HepG2 (cell line): ENCODE measurements around the gene ACAT2. TPM values are rescaled to one million over a fixed set of nuclear protein-coding genes. Genes with fewer than 3 reads are reported as not detected.

Source experiments
- CCAR2 ChIP-seq: fragments of 200-400 bp; formaldehyde crosslinking; optimal IDR thresholded peaks from 2 replicates; pipeline ENCODE3; 2018; ENCODE audit warnings: low read depth, mild to moderate bottlenecking, low read length, moderate library complexity
- CCDC6 ChIP-seq: sonication (generic); formaldehyde crosslinking; IDR thresholded peaks from 2 replicates; pipeline ENCODE4 v1.8.1; 2022; ENCODE audit warnings: mild to moderate bottlenecking, missing genetic modification reagents, moderate library complexity
- CREM ChIP-seq, 2 experiments: sonication (generic) in 1 of 2; formaldehyde crosslinking in 1 of 2; IDR thresholded peaks; 2 replicates each; pipeline versions ENCODE4 v1.4.0 to v1.6.1; 2016 to 2020; ENCODE audit warnings: antibody characterized with exemption in 1 of 2, mild to moderate bottlenecking in 1 of 2, missing genetic modification reagents in 1 of 2
- DNMT1 ChIP-seq: sonication (generic); formaldehyde crosslinking; IDR thresholded peaks from 2 replicates; pipeline ENCODE4 v1.5.1; 2020; ENCODE audit warnings: mild to moderate bottlenecking, missing genetic modification reagents
- DPF2 ChIP-seq: sonication (generic); formaldehyde crosslinking; IDR thresholded peaks from 2 replicates; pipeline ENCODE4 v1.4.0; 2020; ENCODE audit warnings: mild to moderate bottlenecking, low read depth, missing genetic modification reagents, borderline replicate concordance
- HDAC2 ChIP-seq: sonication (generic); formaldehyde crosslinking; IDR thresholded peaks from 2 replicates; pipeline ENCODE4 v1.4.0; 2020; ENCODE audit warnings: missing genetic modification reagents
- HIC2 ChIP-seq: sonication (generic); formaldehyde crosslinking; IDR thresholded peaks from 2 replicates; pipeline ENCODE4 v1.9.0; 2022; ENCODE audit warnings: low read depth, missing genetic modification reagents
- IKZF1 ChIP-seq: fragments of 450-650 bp; IDR thresholded peaks from 2 replicates; pipeline ENCODE4 v1.7.1; 2016
- IRF2 ChIP-seq: IDR thresholded peaks from 2 replicates; pipeline ENCODE4 v1.6.1; 2018; ENCODE audit warnings: missing genetic modification reagents, missing compliant biosample characterization
- KAT8 ChIP-seq: IDR thresholded peaks from 2 replicates; pipeline ENCODE4 v1.6.1; 2016; ENCODE audit warnings: missing genetic modification reagents, missing compliant biosample characterization
- MLXIP ChIP-seq: sonication (generic); formaldehyde crosslinking; IDR thresholded peaks from 2 replicates; pipeline ENCODE4 v1.9.0; 2021; ENCODE audit warnings: missing genetic modification reagents, borderline replicate concordance
- NFE2L1 ChIP-seq: sonication (generic); formaldehyde crosslinking; IDR thresholded peaks from 2 replicates; pipeline ENCODE4 v1.4.0; 2020; ENCODE audit warnings: missing genetic modification reagents, mild to moderate bottlenecking, borderline replicate concordance
- PAF1 ChIP-seq: IDR thresholded peaks from 2 replicates; pipeline ENCODE4 v1.6.1; 2016; ENCODE audit warnings: missing genetic modification reagents, missing compliant biosample characterization
- PATZ1 ChIP-seq: sonication (generic); formaldehyde crosslinking; IDR thresholded peaks from 2 replicates; pipeline ENCODE4 v1.4.0; 2020; ENCODE audit warnings: missing genetic modification reagents
- PHF21A ChIP-seq: sonication (generic); formaldehyde crosslinking; IDR thresholded peaks from 2 replicates; pipeline ENCODE4 v1.5.0; 2020; ENCODE audit warnings: mild to moderate bottlenecking, missing genetic modification reagents
- PLSCR1 ChIP-seq: sonication (generic); formaldehyde crosslinking; IDR thresholded peaks from 2 replicates; pipeline ENCODE4 v1.5.0; 2020; ENCODE audit warnings: missing genetic modification reagents, mild to moderate bottlenecking, borderline replicate concordance
- SALL2 ChIP-seq: sonication (generic); formaldehyde crosslinking; IDR thresholded peaks from 2 replicates; pipeline ENCODE4 v1.8.1; 2023; ENCODE audit warnings: mild to moderate bottlenecking, missing genetic modification reagents, inconsistent platforms
- TOE1 ChIP-seq: sonication (generic); formaldehyde crosslinking; IDR thresholded peaks from 2 replicates; pipeline ENCODE4 v1.4.0; 2020; ENCODE audit warnings: mild to moderate bottlenecking, missing genetic modification reagents
- ZNF180 ChIP-seq: sonication (generic); formaldehyde crosslinking; IDR thresholded peaks from 2 replicates; pipeline ENCODE4 v1.4.0; 2020; ENCODE audit warnings: low read depth, missing genetic modification reagents, borderline replicate concordance
- ZNF24 ChIP-seq: fragments of 450-650 bp; IDR thresholded peaks from 2 replicates; pipeline ENCODE4 v1.6.1; 2017; ENCODE audit warnings: antibody characterized with exemption, mild to moderate bottlenecking
- ZSCAN5A ChIP-seq: sonication (generic); formaldehyde crosslinking; IDR thresholded peaks from 2 replicates; pipeline ENCODE4 v1.8.0; 2022; ENCODE audit warnings: mild to moderate bottlenecking, missing genetic modification reagents, borderline replicate concordance
- polyA plus RNA-seq, 8 experiments: library from polyadenylated mRNA; depleted of rRNA in 3 of 8; stranded (reverse) in 7 of 8; unstranded in 1 of 8; fragments of >200 nt; fragmentation: Illumina TruSeq in 4 of 8; extraction: Trizol in 4 of 8; gene quantifications; 2 replicates each; pipeline versions ENCODE4 v1.2.1 to v1.2.3, GENCODE V29; 2011 to 2016; ENCODE audit warnings: low read depth in 4 of 8, missing spikeins in 1 of 8, mixed read lengths in 1 of 8; ENCODE audit not compliant: insufficient read depth in 1 of 8
- total RNA-seq, 5 experiments: library from RNA; depleted of rRNA; stranded (reverse); fragments of >200 nt; fragmentation: Illumina TruSeq; extraction: Trizol; gene quantifications; 2 replicates each; pipeline ENCODE4 v1.2.3, GENCODE V29; 2016; ENCODE audit warnings: low read depth in 1 of 5

The ACAT2 gene
- total and polyA plus RNA-seq, 2 of the 13 experiments (the other 11 are each of a cell fraction or from before 2014, with no cell fraction given) = 121 to 534 TPM

GRCh38 chr6:159789377-159790148 lies 27.7 kb downstream of the ACAT2 start, which contains the start of gene TCP1 (continued):
- TF ChIP-seq HIC2 (CRISPR knock-in tag) (no peak), SALL2 (no peak), CREM (IDR thresholded peaks at IDR 0.05) (peak; percentile 85), CREM (CRISPR knock-in tag; IDR thresholded peaks at IDR 0.05) (no peak), PLSCR1 (no peak), CCDC6 (CRISPR knock-in tag) (peak; percentile 9; the same call in 1 of the 2 replicates), DPF2 (CRISPR knock-in tag) (no peak), MLXIP (CRISPR knock-in tag) (no peak), ZNF24 (no peak), PATZ1 (peak; percentile 83), KAT8 (CRISPR knock-in tag) (peak; percentile 91), ZNF180 (0 out of 2 replicates have a peak, but pooled peaks have one; percentile 57), IKZF1 (no peak), HDAC2 (CRISPR knock-in tag) (peak; percentile 73; the same call in 1 of the 2 replicates), PHF21A (CRISPR knock-in tag) (peak; percentile 85), TOE1 (no peak; the same call in 1 of the 2 replicates), IRF2 (CRISPR knock-in tag) (peak; percentile 87), CCAR2 (no peak), NFE2L1 (CRISPR knock-in tag) (no peak), DNMT1 (CRISPR knock-in tag) (no peak), ZSCAN5A (peak; percentile 99), PAF1 (CRISPR knock-in tag) (no peak)
